WTC11 (cell line): ENCODE results near the gene ZBTB25. TPM values are rescaled to one million over a fixed set of nuclear protein-coding genes. Genes with fewer than 3 reads are reported as not detected.

Source experiments
- ATAC-seq: fragments of 200-7000 bp; cut with Tn5 transposase; 2 replicates; pipeline ENCODE4 v1.10.0; 2021; ENCODE audit warnings: mild to moderate bottlenecking, moderate library complexity
- CTCF ChIA-PET: fragments of 300-600 bp; sonication (Branson Sonifier 250); formaldehyde crosslinking; loops from one replicate; lab custom pipeline; 2021; ENCODE audit warnings: antibody characterized with exemption; lab: Charles Lee
- POLR2A ChIA-PET: fragments of 350-600 bp; sonication (Branson Sonifier 250); formaldehyde crosslinking; loops from one replicate; lab custom pipeline; 2021; ENCODE audit warnings: antibody characterized with exemption; lab: Charles Lee
- DNase-seq: peaks from one replicate; pipeline ENCODE4 v3.0.0; 2021; ENCODE audit warnings: low spot score
- H3K27ac Mint-ChIP-seq: 2 replicates; pipeline ENCODE4 v1.8.0; 2021; ENCODE audit warnings: mixed read lengths
- H3K27me3 Mint-ChIP-seq: 2 replicates; pipeline ENCODE4 v1.8.0; 2021; ENCODE audit warnings: low read depth, mild to moderate bottlenecking, moderate library complexity, mixed read lengths
- H3K36me3 Mint-ChIP-seq: 2 replicates; pipeline ENCODE4 v1.8.0; 2021; ENCODE audit warnings: mixed read lengths
- H3K4me1 Mint-ChIP-seq: 2 replicates; pipeline ENCODE4 v1.8.0; 2022; ENCODE audit warnings: mixed read lengths
- H3K4me3 Mint-ChIP-seq: 2 replicates; pipeline ENCODE4 v1.8.0; 2021; ENCODE audit warnings: mild to moderate bottlenecking, moderate library complexity, mixed read lengths
- H3K9me3 Mint-ChIP-seq: 2 replicates; pipeline ENCODE4 v1.8.0; 2021; ENCODE audit warnings: mixed read lengths
- CBFB ChIP-seq: sonication (generic); formaldehyde crosslinking; IDR thresholded peaks from 2 replicates; pipeline ENCODE4 v1.8.1; 2022; ENCODE audit warnings: mild to moderate bottlenecking, low read depth, missing genetic modification reagents
- CREB1 ChIP-seq: sonication (generic); formaldehyde crosslinking; IDR thresholded peaks from 2 replicates; pipeline ENCODE4 v1.8.0; 2023; ENCODE audit warnings: mild to moderate bottlenecking, missing genetic modification reagents
- CREM ChIP-seq: sonication (generic); formaldehyde crosslinking; IDR thresholded peaks from 2 replicates; pipeline ENCODE4 v1.8.1; 2022; ENCODE audit warnings: mild to moderate bottlenecking, missing genetic modification reagents, moderate library complexity
- ELF4 ChIP-seq: sonication (generic); formaldehyde crosslinking; IDR thresholded peaks from 2 replicates; pipeline ENCODE4 v1.8.1; 2022; ENCODE audit warnings: low read depth, mild to moderate bottlenecking, moderate library complexity, missing genetic modification reagents
- FOXJ3 ChIP-seq: sonication (generic); formaldehyde crosslinking; IDR thresholded peaks from 2 replicates; pipeline ENCODE4 v1.9.0; 2021; ENCODE audit warnings: missing genetic modification reagents, mild to moderate bottlenecking, borderline replicate concordance
- JAZF1 ChIP-seq: fragments of 250-450 bp; sonication (Bioruptor Pico); IDR thresholded peaks from 2 replicates; pipeline ENCODE4 v1.9.0; 2021; ENCODE audit warnings: moderate library complexity, mild to moderate bottlenecking, inconsistent platforms
- MXD4 ChIP-seq: fragments of 250-450 bp; sonication (Bioruptor Pico); IDR thresholded peaks from 2 replicates; pipeline ENCODE4 v1.8.0; 2021; ENCODE audit warnings: mild to moderate bottlenecking, moderate library complexity, borderline replicate concordance
- NR1H2 ChIP-seq: sonication (generic); formaldehyde crosslinking; IDR thresholded peaks from 2 replicates; pipeline ENCODE4 v1.9.0; 2021; ENCODE audit warnings: mild to moderate bottlenecking, moderate library complexity, missing genetic modification reagents
- OVOL2 ChIP-seq: fragments of 250-450 bp; sonication (Bioruptor Pico); IDR thresholded peaks from 2 replicates; pipeline ENCODE4 v1.9.0; 2021; ENCODE audit warnings: mild to moderate bottlenecking, borderline replicate concordance
- TP53 ChIP-seq: sonication (generic); formaldehyde crosslinking; IDR thresholded peaks from 2 replicates; pipeline ENCODE4 v1.8.1; 2023; ENCODE audit warnings: mild to moderate bottlenecking, missing genetic modification reagents
- ZNF416 ChIP-seq: fragments of 250-450 bp; sonication (Bioruptor Pico); IDR thresholded peaks from 2 replicates; pipeline ENCODE4 v1.9.0; 2021; ENCODE audit warnings: mild to moderate bottlenecking, inconsistent platforms
- total RNA-seq: library from RNA; stranded (reverse); gene quantifications from 3 replicates; pipeline ENCODE4 v1.2.3, GENCODE V29; 2021
- TF ChIP-seq, protein P1 (sequence below): fragments of 250-450 bp; sonication (Bioruptor Pico); conservative IDR thresholded peaks from 2 replicates; pipeline ENCODE4 v1.9.0; 2021; ENCODE audit warnings: mild to moderate bottlenecking
- TF ChIP-seq, protein P2 (sequence below): sonication (generic); formaldehyde crosslinking; IDR thresholded peaks from 2 replicates; pipeline ENCODE4 v1.8.1; 2022; ENCODE audit warnings: low read depth, missing genetic modification reagents, borderline replicate concordance
- TF ChIP-seq, protein P3 (sequence below): sonication (generic); formaldehyde crosslinking; IDR thresholded peaks from 2 replicates; pipeline ENCODE4 v1.8.1; 2023; ENCODE audit warnings: mild to moderate bottlenecking, missing genetic modification reagents
- TF ChIP-seq, protein P4 (sequence below): sonication (generic); formaldehyde crosslinking; IDR thresholded peaks from 2 replicates; pipeline ENCODE4 v1.8.0; 2022; ENCODE audit warnings: missing genetic modification reagents
- TF ChIP-seq, protein P5 (sequence below): sonication (generic); formaldehyde crosslinking; IDR thresholded peaks from 2 replicates; pipeline ENCODE4 v1.8.0; 2023; ENCODE audit warnings: missing genetic modification reagents
- TF ChIP-seq, protein P6 (sequence below): sonication (generic); formaldehyde crosslinking; IDR thresholded peaks from 2 replicates; pipeline ENCODE4 v1.8.0; 2022; ENCODE audit warnings: mild to moderate bottlenecking, missing genetic modification reagents

ZBTB25 gene
- total RNA-seq, 1 experiment from 2014 or later: 11.9 TPM

DNA sequence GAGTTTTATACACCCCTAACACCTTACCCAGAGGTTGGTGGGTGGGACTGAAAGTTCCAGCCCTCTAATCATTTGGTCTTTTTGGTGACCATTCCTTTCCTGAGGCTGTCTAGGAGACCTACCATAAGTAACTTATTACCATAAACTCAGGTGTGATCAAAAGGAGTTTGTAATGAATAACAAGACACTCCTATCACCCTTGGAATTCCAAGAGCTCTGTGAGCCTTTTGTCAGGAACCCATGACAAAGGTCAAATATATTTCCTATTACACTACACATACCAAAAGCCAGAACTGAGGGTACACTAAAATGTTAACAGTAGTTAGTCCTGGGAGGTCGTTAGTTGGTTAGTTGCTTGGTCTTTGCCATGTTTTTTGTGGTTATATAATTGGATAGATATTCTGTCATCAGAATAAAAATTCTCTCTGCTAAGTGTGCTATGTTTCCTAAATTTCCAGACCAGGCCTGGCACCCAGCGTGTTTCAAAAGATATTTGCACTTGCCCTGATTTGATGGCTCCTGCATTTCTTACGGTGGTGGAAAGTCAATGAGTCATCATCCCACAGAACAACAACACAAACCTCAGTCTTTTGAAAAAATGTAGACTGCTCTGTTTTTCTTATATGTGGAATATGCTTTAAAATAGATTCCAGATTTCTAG lies 65.3 kb downstream of the ZBTB25 start:
- TF ChIP-seq CBFB (CRISPR knock-in tag): no peak
- ChIA-PET CTCF (interaction anchor here (1.6 kb wide), 1 partner anchor 8 kb away, joined by 4 read pairs; no protein-coding TSS in a partner anchor), POLR2A (no interaction called here)
- ATAC-seq (no peak), DNase-seq (no peak)
- Mint-ChIP-seq H3K4me1 (no peaks in the 10 kb centered on the region), H3K27me3 (no peaks in the 10 kb centered on the region), H3K36me3 (peaks cover 82% of the 10 kb centered on the region), H3K27ac (no peak overlapping the region), H3K9me3 (no peaks in the 10 kb centered on the region), H3K4me3 (no peak overlapping the region)

DNA sequence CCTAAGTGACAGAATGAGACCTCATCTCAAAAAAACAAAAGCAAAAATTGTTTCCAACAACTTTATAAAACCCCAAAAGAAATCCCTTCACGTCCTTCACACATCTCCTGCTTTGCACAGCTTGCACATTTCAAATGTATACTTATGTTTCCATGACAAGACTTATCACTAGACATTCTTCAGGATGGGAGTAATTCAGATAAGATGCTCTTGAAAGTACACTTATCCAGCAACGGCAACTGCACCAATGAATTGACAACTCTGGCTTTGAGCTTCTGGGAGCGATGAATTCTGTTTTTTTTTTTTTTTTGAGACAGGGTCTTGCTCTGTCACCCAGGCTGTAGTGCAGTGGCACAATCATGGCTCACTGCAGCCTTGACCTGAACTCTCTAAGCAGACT lies 69.1 kb downstream of the ZBTB25 start:
- no peaks in the 10 kb centered on the region for H3K4me1 Mint-ChIP-seq
- ATAC-seq (no peak), DNase-seq (no peak)
- no peaks in the 10 kb centered on the region for H3K27me3 Mint-ChIP-seq
- H3K4me3 Mint-ChIP-seq: no peak overlapping the region
- ChIA-PET POLR2A (interaction anchor here (0.5 to 0.7 kb wide), 2 partner anchors 70 to 1810 kb away, joined by 4 to 5 read pairs; no protein-coding TSS in a partner anchor), CTCF (interaction anchor here (1.1 kb wide), 1 partner anchor 240 kb away, joined by 6 read pairs; no protein-coding TSS in a partner anchor)
- H3K9me3 Mint-ChIP-seq: no peaks in the 10 kb centered on the region
- peaks cover 81% of the 10 kb centered on the region for H3K36me3 Mint-ChIP-seq
- TF ChIP-seq TP53 (CRISPR knock-in tag) (no peak), NR1H2 (no peak), OVOL2 (CRISPR knock-in tag) (no peak), CREM (CRISPR knock-in tag) (no peak), MXD4 (CRISPR knock-in tag) (no peak), JAZF1 (CRISPR knock-in tag) (no peak), ZNF416 (CRISPR knock-in tag) (no peak), CBFB (CRISPR knock-in tag) (no peak), ELF4 (CRISPR knock-in tag) (no peak), FOXJ3 (CRISPR knock-in tag) (no peak), CREB1 (CRISPR knock-in tag) (no peak)
- TF ChIP-seq, protein P1, sequence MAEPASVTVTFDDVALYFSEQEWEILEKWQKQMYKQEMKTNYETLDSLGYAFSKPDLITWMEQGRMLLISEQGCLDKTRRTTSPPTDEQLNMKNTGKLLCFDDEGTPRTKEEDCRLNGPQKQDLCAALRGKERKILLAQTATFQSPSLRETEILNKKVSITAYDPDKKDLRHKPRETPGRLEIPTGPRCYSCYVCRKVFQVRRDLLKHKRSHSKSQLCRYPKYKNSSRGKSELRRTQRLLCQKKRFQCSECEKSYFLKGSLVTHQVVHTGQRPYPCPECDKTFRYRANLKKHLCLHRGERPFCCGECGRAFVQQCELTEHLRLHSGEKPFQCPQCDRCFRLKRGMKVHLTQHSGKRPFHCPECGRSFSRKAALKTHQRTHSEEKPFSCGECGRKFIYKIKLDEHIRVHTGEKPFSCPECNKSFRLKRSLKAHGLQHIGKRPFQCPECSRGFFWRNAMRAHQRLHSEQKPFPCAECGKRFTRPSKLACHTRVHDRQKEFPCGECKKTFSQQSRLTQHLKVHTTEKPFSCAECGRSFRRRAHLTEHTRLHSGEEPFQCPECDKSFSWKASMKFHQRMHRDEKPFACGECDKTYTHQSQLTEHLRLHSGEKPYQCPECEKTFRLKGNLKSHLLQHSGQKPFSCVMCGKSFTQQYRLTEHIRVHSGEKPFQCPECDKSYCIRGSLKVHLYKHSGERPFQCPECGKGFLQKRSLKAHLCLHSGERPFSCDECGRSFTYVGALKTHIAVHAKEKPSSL (CRISPR knock-in tag): no peak
- TF ChIP-seq, protein P2, sequence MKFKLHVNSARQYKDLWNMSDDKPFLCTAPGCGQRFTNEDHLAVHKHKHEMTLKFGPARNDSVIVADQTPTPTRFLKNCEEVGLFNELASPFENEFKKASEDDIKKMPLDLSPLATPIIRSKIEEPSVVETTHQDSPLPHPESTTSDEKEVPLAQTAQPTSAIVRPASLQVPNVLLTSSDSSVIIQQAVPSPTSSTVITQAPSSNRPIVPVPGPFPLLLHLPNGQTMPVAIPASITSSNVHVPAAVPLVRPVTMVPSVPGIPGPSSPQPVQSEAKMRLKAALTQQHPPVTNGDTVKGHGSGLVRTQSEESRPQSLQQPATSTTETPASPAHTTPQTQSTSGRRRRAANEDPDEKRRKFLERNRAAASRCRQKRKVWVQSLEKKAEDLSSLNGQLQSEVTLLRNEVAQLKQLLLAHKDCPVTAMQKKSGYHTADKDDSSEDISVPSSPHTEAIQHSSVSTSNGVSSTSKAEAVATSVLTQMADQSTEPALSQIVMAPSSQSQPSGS: no peak
- TF ChIP-seq, protein P3, sequence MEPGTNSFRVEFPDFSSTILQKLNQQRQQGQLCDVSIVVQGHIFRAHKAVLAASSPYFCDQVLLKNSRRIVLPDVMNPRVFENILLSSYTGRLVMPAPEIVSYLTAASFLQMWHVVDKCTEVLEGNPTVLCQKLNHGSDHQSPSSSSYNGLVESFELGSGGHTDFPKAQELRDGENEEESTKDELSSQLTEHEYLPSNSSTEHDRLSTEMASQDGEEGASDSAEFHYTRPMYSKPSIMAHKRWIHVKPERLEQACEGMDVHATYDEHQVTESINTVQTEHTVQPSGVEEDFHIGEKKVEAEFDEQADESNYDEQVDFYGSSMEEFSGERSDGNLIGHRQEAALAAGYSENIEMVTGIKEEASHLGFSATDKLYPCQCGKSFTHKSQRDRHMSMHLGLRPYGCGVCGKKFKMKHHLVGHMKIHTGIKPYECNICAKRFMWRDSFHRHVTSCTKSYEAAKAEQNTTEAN (CRISPR knock-in tag): no peak
- TF ChIP-seq, protein P4, sequence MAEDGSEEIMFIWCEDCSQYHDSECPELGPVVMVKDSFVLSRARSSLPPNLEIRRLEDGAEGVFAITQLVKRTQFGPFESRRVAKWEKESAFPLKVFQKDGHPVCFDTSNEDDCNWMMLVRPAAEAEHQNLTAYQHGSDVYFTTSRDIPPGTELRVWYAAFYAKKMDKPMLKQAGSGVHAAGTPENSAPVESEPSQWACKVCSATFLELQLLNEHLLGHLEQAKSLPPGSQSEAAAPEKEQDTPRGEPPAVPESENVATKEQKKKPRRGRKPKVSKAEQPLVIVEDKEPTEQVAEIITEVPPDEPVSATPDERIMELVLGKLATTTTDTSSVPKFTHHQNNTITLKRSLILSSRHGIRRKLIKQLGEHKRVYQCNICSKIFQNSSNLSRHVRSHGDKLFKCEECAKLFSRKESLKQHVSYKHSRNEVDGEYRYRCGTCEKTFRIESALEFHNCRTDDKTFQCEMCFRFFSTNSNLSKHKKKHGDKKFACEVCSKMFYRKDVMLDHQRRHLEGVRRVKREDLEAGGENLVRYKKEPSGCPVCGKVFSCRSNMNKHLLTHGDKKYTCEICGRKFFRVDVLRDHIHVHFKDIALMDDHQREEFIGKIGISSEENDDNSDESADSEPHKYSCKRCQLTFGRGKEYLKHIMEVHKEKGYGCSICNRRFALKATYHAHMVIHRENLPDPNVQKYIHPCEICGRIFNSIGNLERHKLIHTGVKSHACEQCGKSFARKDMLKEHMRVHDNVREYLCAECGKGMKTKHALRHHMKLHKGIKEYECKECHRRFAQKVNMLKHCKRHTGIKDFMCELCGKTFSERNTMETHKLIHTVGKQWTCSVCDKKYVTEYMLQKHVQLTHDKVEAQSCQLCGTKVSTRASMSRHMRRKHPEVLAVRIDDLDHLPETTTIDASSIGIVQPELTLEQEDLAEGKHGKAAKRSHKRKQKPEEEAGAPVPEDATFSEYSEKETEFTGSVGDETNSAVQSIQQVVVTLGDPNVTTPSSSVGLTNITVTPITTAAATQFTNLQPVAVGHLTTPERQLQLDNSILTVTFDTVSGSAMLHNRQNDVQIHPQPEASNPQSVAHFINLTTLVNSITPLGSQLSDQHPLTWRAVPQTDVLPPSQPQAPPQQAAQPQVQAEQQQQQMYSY (CRISPR knock-in tag): no peak
- TF ChIP-seq, protein P5, sequence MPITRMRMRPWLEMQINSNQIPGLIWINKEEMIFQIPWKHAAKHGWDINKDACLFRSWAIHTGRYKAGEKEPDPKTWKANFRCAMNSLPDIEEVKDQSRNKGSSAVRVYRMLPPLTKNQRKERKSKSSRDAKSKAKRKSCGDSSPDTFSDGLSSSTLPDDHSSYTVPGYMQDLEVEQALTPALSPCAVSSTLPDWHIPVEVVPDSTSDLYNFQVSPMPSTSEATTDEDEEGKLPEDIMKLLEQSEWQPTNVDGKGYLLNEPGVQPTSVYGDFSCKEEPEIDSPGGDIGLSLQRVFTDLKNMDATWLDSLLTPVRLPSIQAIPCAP (CRISPR knock-in tag): no peak
- TF ChIP-seq, protein P6, sequence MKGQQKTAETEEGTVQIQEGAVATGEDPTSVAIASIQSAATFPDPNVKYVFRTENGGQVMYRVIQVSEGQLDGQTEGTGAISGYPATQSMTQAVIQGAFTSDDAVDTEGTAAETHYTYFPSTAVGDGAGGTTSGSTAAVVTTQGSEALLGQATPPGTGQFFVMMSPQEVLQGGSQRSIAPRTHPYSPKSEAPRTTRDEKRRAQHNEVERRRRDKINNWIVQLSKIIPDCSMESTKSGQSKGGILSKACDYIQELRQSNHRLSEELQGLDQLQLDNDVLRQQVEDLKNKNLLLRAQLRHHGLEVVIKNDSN: no peak
- H3K27ac Mint-ChIP-seq: peak overlapping the region; percentile 82; the same call in 1 of the 2 replicates
